Natural killer cell (primary cell): Measurements from ENCODE around the gene EBI3. TPM values are rescaled to one million over a fixed set of nuclear protein-coding genes. Genes with fewer than 3 reads are reported as not detected.
"Not testable (repeated sequence)": the region's sequence is repeated elsewhere in the genome, so short reads cannot be mapped to it uniquely, and the experiment has no call there.

Source experiments
- ATAC-seq, 3 donors: fragments of 150-1000 bp in 2 of 3; fragments of 200-7000 bp in 1 of 3; cut with Tn5 transposase; 1 replicate in 1 of 3; 2 replicates in 2 of 3; pipeline ENCODE4 v1.10.0; 2021; ENCODE audit warnings: mild to moderate bottlenecking in 2 of 3, moderate library complexity in 2 of 3
- DNase-seq, 2 donors: peaks; one replicate each; pipeline versions ENCODE4 v3.0.0 to v3.0.0-alpha.2; 2013 to 2021; ENCODE audit warnings: mixed read lengths in 1 of 2
- H3K27ac ChIP-seq: one replicate; pipeline ENCODE4 v1.5.1; 2013; ENCODE audit warnings: mild to moderate bottlenecking, low read length
- H3K27me3 ChIP-seq: one replicate; pipeline ENCODE4 v1.6.1; 2013; ENCODE audit warnings: low read length; ENCODE audit not compliant: control insufficient read depth, insufficient read depth
- H3K36me3 ChIP-seq: one replicate; pipeline ENCODE4 v1.6.1; 2013; ENCODE audit warnings: low read length; ENCODE audit not compliant: control insufficient read depth, insufficient read depth
- H3K4me1 ChIP-seq: one replicate; pipeline ENCODE4 v1.6.1; 2013; ENCODE audit warnings: low read length; ENCODE audit not compliant: control insufficient read depth, insufficient read depth
- H3K4me3 ChIP-seq: one replicate; pipeline ENCODE4 v1.5.1; 2013; ENCODE audit warnings: low read length
- H3K9me3 ChIP-seq: one replicate; pipeline ENCODE4 v1.6.1; 2013; ENCODE audit warnings: low read length; ENCODE audit not compliant: control insufficient read depth, insufficient read depth
- H3K27ac Mint-ChIP-seq, 2 donors: one replicate each; pipeline ENCODE4 v1.8.0; 2022; ENCODE audit warnings: mild to moderate bottlenecking in 2 of 2, mixed read lengths in 2 of 2, moderate library complexity in 1 of 2
- H3K27me3 Mint-ChIP-seq, 2 donors: one replicate each; pipeline ENCODE4 v1.8.0; 2022; ENCODE audit warnings: low read depth in 2 of 2, mixed read lengths in 2 of 2
- H3K36me3 Mint-ChIP-seq: one replicate; pipeline ENCODE4 v1.8.0; 2022; ENCODE audit warnings: mixed read lengths
- H3K4me1 Mint-ChIP-seq, 2 donors: one replicate each; pipeline ENCODE4 v1.8.0; 2022; ENCODE audit warnings: mixed read lengths in 2 of 2
- H3K4me3 Mint-ChIP-seq: one replicate; pipeline ENCODE4 v1.8.0; 2022; ENCODE audit warnings: mild to moderate bottlenecking, moderate library complexity, mixed read lengths
- H3K9me3 Mint-ChIP-seq, 2 donors: one replicate each; pipeline ENCODE4 v1.8.0; 2022; ENCODE audit warnings: mixed read lengths in 2 of 2
- WGBS: methylation state at CpG from one replicate; pipeline ENCODE4 v1.1.7; 2013; ENCODE audit warnings: missing lambda C conversion rate; ENCODE audit not compliant: insufficient coverage; 5-methylcytosine and 5-hydroxymethylcytosine counted together
- intact Hi-C: fragments of 100-400 bp; cut with micrococcal nuclease; formaldehyde crosslinking; loops from one replicate; pipeline ENCODE4 v1.14.2; 2022
- total RNA-seq, 4 donors: library from RNA; stranded (reverse); fragments of 120-200 nt in 1 of 4; gene quantifications; one replicate each; pipeline versions ENCODE4 v1.2.3 to v1.2.4, GENCODE V29; 2013 to 2022
- TF ChIP-seq, protein P1 (sequence below): fragments of 200-600 bp; IDR thresholded peaks from one replicate; pipeline ENCODE4 v1.8.0; 2022; ENCODE audit warnings: antibody characterized with exemption

The EBI3 gene
- total RNA-seq, 3 donors from 2014 or later (not counting 1 experiment from before 2014, with no cell fraction given) = not detected

DNA sequence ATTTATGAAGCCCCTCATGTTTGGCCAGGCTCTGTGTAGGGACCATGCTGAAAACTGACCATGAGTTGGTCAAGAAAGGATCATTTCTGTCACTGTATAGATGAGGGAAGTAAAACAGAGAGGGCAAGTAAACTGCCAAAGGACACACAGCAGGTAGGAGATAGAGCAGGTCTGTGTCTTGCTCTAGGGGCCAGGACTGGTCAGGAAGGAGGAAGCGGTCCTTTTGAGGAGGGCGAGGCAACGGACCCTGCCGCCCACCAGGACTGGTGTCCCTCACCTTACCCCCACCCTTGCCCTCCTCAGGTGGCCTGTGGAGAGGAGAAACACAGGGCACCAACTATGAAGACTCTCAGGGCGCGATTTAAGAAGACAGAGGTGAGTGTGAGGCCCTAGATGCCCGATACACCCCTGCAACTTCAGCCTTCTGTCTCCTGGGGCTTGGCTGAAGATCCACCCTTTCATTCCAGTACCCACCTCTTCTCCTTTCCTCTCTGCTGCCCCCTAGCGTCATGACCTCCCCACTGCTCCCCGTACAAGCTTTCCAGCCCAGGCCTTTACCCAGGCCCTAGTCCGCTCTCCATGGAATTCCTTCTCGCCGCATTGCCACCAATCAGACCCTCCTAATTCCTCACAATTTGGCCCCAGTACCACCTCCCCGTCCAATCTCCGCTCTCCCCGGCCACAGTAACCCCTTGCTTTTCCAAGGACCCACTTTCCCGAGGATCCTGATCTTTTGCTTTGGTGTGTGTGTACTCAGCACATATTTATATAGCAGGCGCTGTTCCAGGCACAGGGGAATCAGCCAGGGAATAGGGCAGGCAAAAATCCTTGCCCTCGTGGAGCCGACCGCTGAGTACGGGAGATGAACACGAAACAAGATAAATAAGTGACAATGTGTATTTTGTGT lies 43.0 kb upstream of the EBI3 start:
- Mint-ChIP-seq H3K27ac (no peak overlapping the region), H3K36me3 (no peaks in the 10 kb centered on the region), H3K9me3 (no peaks in the 10 kb centered on the region), H3K4me1 (peaks cover 8 to 28% of the 10 kb centered on the region in 2 donors), H3K4me3 (no peak overlapping the region), H3K27me3 (peaks cover 0 to 4% of the 10 kb centered on the region in 2 donors)
- H3K36me3 ChIP-seq = no peaks in the 10 kb centered on the region
- peak; percentile 46 to 62 (median 49) for ATAC-seq
- no peaks in the 10 kb centered on the region for H3K27me3 ChIP-seq
- intact Hi-C loops = loop anchor here (5.0 kb wide), 1 partner anchor 199 kb away; the partner anchor contains the start of gene EEF2
- peaks cover 23% of the 10 kb centered on the region for H3K4me1 ChIP-seq
- TF ChIP-seq, protein P1, sequence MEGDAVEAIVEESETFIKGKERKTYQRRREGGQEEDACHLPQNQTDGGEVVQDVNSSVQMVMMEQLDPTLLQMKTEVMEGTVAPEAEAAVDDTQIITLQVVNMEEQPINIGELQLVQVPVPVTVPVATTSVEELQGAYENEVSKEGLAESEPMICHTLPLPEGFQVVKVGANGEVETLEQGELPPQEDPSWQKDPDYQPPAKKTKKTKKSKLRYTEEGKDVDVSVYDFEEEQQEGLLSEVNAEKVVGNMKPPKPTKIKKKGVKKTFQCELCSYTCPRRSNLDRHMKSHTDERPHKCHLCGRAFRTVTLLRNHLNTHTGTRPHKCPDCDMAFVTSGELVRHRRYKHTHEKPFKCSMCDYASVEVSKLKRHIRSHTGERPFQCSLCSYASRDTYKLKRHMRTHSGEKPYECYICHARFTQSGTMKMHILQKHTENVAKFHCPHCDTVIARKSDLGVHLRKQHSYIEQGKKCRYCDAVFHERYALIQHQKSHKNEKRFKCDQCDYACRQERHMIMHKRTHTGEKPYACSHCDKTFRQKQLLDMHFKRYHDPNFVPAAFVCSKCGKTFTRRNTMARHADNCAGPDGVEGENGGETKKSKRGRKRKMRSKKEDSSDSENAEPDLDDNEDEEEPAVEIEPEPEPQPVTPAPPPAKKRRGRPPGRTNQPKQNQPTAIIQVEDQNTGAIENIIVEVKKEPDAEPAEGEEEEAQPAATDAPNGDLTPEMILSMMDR = peak; percentile 69
- WGBS = 42% methylated on average over 19 of the region's 22 CpGs
- H3K27ac ChIP-seq = no peak overlapping the region
- H3K4me3 ChIP-seq = no peak overlapping the region
- H3K9me3 ChIP-seq = no peaks in the 10 kb centered on the region
- DNase-seq = peak; percentile 64 to 83

DNA sequence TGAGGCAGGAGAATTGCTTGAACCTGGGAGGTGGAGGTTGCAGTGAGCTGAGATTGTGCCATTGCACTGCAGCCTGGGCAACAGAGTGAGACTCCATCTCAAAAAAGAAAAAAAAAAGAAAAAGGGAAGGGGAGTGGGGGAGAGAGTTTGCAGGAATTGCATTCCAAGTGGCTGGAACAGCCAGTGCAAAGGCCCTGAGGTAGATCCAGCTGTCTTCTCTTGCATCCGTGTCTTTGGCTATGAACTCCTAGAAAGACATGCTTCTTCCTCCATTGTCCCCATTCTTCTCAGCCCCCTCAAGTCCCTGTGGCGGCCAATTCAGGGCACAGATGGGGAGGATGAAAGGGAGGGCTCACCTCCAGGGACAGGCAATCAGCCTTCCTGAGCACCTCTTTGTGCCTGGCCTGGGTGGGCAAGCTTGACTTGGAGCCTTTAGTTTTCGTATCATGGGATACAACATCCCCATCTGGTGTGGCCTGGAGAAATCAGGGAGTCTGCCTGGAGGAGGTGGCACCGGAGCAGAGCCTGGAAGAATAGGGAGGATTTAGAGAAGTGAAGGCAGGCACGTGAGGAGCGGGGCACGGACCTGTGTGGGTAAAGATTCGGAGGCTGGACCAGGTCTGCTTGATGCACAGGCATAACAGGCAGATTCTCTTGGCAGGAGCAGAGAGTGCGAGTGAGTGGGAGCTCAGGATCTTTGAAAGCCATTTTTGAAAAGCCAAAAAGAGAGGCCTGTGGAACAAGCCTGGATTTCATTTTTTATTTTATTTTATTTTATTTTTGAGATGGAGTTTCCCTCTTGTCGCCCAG lies 41.8 kb upstream of the EBI3 start:
- TF ChIP-seq, protein P1 = no peak
- intact Hi-C loops = loop anchor here (5.0 kb wide), 1 partner anchor 200 kb away; the partner anchor contains the start of gene EEF2
- Histone ChIP-seq H3K36me3 (no peaks in the 10 kb centered on the region), H3K27me3 (no peaks in the 10 kb centered on the region), H3K4me3 (no peak overlapping the region), H3K9me3 (no peaks in the 10 kb centered on the region), H3K4me1 (peaks cover 15% of the 10 kb centered on the region), H3K27ac (no peak overlapping the region)
- Mint-ChIP-seq H3K36me3 (no peaks in the 10 kb centered on the region), H3K9me3 (no peaks in the 10 kb centered on the region), H3K27ac (no peak overlapping the region), H3K4me1 (peaks cover 3 to 18% of the 10 kb centered on the region in 2 donors), H3K4me3 (no peak overlapping the region), H3K27me3 (peaks cover 0 to 4% of the 10 kb centered on the region in 2 donors)
- 94% methylated on average over 10 of the region's 10 CpGs for WGBS
- DNase-seq = no peak
- no peak for ATAC-seq

DNA sequence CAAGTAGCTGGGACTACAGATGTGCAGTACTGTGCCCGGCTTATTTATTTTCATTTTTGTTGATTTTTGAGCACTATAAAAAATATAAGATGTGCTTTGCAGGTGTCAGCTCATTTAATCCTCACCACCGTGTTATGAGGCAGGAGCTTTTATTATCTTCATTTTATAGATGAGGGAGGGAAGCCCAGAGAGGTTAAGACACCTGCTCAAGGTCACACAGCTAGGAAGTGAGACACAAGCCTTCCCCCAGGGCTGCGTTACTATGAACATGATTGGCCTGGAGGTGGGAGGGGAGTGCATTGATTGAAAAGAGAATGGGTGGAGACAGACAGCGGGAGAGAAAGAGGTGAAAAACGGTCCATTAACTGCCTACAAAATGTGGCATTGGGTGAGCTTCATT lies 39.7 kb upstream of the EBI3 start:
- H3K27me3 ChIP-seq = no peaks in the 10 kb centered on the region
- peaks cover 6% of the 10 kb centered on the region for H3K4me1 ChIP-seq
- Mint-ChIP-seq H3K27me3 (peaks cover 7 to 8% of the 10 kb centered on the region in 2 donors), H3K36me3 (no peaks in the 10 kb centered on the region), H3K4me3 (no peak overlapping the region), H3K9me3 (no peaks in the 10 kb centered on the region), H3K27ac (no peak overlapping the region), H3K4me1 (peaks cover 0 to 11% of the 10 kb centered on the region in 2 donors)
- H3K4me3 ChIP-seq = no peak overlapping the region
- H3K36me3 ChIP-seq = no peaks in the 10 kb centered on the region
- H3K9me3 ChIP-seq = no peaks in the 10 kb centered on the region
- intact Hi-C loops = loop anchor here (5.0 kb wide), 1 partner anchor 202 kb away; the partner anchor contains the start of gene EEF2
- 81% methylated on average over 5 of the region's 5 CpGs for WGBS
- ATAC-seq (no peak), DNase-seq (no peak)
- TF ChIP-seq, protein P1 = no peak
- H3K27ac ChIP-seq = no peak overlapping the region

DNA sequence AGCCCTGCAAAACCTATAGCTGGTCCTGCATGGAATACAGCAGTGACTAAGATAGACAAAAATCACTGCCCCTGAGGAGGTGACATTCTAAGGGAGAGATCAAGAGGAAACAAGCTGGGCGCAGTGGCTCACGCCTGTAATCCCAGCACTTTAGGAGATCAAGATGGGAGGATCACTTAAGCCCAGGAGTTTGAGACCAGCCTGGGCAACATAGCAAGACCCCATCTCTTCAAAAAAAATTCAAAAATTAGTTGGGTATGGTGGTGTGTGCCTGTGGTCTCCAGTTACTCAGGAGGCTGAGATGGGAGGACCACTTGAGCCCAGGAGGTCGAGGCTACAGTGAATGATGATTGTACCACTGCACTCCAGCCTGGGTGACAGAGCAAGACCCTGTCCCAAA lies 36.8 kb upstream of the EBI3 start:
- peaks cover 11% of the 10 kb centered on the region for H3K27me3 ChIP-seq
- H3K4me3 ChIP-seq, H3K9me3 ChIP-seq, H3K36me3 ChIP-seq, intact Hi-C loops, H3K36me3 Mint-ChIP-seq, ATAC-seq, H3K4me1 ChIP-seq, H3K4me1 Mint-ChIP-seq, DNase-seq, H3K27ac Mint-ChIP-seq, H3K9me3 Mint-ChIP-seq, H3K27ac ChIP-seq, H3K4me3 Mint-ChIP-seq: not testable (repeated sequence)
- WGBS = 96% methylated on average over 3 of the region's 3 CpGs
- H3K27me3 Mint-ChIP-seq = peaks cover 24 to 26% of the 10 kb centered on the region in 2 donors
